Left ventricle myocardium inferior (tissue), 1 donor: ENCODE results near the gene DPP6. TPM values are rescaled to one million over a fixed set of nuclear protein-coding genes. Genes with fewer than 3 reads are reported as not detected.

Source experiments
- DNase-seq: peaks from one replicate; pipeline ENCODE4 v3.0.0-alpha.2; 2020
- H3K27ac ChIP-seq: fragments of 200-600 bp; replicated peaks from 2 replicates; pipeline ENCODE4 v1.8.0; 2021
- H3K27me3 ChIP-seq: fragments of 200-600 bp; 2 replicates; pipeline ENCODE4 v1.8.0; 2021; ENCODE audit warnings: low read depth
- H3K36me3 ChIP-seq: fragments of 200-600 bp; 2 replicates; pipeline ENCODE4 v1.8.0; 2021
- H3K4me1 ChIP-seq: fragments of 200-600 bp; 2 replicates; pipeline ENCODE4 v1.8.0; 2021
- H3K4me3 ChIP-seq: fragments of 200-600 bp; 2 replicates; pipeline ENCODE4 v1.8.0; 2021; ENCODE audit warnings: mild to moderate bottlenecking, moderate library complexity
- H3K9me3 ChIP-seq: fragments of 200-600 bp; replicated peaks from 2 replicates; pipeline ENCODE4 v1.8.0; 2021
- intact Hi-C: fragments of 100-400 bp; cut with micrococcal nuclease; formaldehyde crosslinking; loops from one replicate; pipeline ENCODE4 v1.11.0; 2022
- total RNA-seq: library from RNA; stranded (reverse); fragmentation: NEBNext Ultra II Directional; extraction: Animal tissue kit (Norgen Biotek cat#: 25700); gene quantifications from one replicate; pipeline ENCODE4 v1.2.1, GENCODE V29; 2021
- TF ChIP-seq, protein P1 (sequence below): fragments of 200-600 bp; IDR thresholded peaks from 2 replicates; pipeline ENCODE4 v1.8.0; 2021; ENCODE audit warnings: antibody characterized with exemption, mild to moderate bottlenecking, borderline replicate concordance
- donor health status: DM: no; HTN: yes; CAD: no; lungs with severe emphysema.

Gene DPP6
- total RNA-seq, 1 donor from 2014 or later, result 0.25 TPM

DNA sequence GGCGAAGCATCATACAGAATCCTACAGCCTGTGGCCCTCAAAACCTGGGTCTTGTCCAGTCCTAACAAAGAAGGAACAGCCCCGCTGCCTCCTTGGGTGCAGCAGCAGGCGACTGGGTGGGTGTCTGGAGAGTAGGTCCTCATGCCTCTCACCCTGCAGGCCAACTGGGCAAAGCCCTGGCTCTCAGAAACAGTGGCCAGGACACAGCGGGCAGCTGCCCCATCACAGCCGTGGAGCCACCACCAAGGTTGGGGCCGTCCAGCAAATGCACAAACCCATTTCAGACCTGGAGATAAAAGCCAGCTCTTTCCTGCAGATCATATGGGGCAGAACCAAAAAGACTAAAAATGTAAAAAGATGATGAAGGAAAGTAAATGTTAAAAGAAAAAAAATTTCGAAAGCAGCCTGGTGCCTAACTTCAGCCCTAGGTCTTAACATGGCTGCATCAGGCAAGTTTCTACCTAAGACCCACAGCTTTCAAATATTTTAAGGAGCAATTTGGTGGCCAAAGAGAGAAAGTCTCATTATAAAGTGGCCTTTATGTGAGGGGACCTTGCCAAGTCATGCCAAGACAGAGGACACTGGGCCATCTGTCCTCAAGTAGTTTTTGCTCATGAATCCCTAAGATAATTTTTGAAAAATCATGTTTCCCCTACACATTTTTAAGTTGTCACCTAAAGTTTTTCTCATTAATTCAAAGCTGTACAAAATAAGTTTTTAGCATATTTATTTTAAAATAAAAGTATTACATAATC, 808.6 kb downstream of the DPP6 start:
- no peak for DNase-seq
- Histone ChIP-seq H3K36me3 (no peaks in the 10 kb centered on the region), H3K27ac (no peak overlapping the region), H3K4me1 (no peaks in the 10 kb centered on the region), H3K27me3 (peaks cover 71% of the 10 kb centered on the region), H3K4me3 (no peak overlapping the region), H3K9me3 (no peaks in the 10 kb centered on the region)
- TF ChIP-seq, protein P1, sequence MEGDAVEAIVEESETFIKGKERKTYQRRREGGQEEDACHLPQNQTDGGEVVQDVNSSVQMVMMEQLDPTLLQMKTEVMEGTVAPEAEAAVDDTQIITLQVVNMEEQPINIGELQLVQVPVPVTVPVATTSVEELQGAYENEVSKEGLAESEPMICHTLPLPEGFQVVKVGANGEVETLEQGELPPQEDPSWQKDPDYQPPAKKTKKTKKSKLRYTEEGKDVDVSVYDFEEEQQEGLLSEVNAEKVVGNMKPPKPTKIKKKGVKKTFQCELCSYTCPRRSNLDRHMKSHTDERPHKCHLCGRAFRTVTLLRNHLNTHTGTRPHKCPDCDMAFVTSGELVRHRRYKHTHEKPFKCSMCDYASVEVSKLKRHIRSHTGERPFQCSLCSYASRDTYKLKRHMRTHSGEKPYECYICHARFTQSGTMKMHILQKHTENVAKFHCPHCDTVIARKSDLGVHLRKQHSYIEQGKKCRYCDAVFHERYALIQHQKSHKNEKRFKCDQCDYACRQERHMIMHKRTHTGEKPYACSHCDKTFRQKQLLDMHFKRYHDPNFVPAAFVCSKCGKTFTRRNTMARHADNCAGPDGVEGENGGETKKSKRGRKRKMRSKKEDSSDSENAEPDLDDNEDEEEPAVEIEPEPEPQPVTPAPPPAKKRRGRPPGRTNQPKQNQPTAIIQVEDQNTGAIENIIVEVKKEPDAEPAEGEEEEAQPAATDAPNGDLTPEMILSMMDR, result no peak
- intact Hi-C loops, result no loop called here

DNA sequence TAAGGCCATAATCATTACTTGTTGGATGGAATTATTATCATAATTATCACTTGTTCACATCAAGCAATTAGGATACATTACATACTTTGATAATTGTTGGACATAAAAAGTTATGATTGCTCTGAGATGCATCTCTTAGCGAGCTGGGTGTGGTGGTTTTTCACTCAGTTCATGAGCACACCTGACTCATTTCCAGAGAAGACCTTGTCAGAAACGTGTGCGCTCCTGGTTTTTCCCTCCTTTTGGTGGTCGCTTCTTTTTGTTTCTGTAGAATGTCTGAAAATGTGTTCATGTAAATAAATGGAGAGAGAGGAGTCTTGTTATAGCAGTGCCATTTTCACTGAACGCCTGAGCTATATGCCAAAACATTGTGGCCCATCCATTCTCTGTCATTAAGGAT, 809.4 kb downstream of the DPP6 start:
- Histone ChIP-seq H3K27ac (no peak overlapping the region), H3K4me3 (no peak overlapping the region), H3K4me1 (no peaks in the 10 kb centered on the region), H3K36me3 (no peaks in the 10 kb centered on the region), H3K9me3 (no peaks in the 10 kb centered on the region), H3K27me3 (peaks cover 79% of the 10 kb centered on the region)
- intact Hi-C loops, result no loop called here
- TF ChIP-seq, protein P1, result no peak
- no peak for DNase-seq

DNA sequence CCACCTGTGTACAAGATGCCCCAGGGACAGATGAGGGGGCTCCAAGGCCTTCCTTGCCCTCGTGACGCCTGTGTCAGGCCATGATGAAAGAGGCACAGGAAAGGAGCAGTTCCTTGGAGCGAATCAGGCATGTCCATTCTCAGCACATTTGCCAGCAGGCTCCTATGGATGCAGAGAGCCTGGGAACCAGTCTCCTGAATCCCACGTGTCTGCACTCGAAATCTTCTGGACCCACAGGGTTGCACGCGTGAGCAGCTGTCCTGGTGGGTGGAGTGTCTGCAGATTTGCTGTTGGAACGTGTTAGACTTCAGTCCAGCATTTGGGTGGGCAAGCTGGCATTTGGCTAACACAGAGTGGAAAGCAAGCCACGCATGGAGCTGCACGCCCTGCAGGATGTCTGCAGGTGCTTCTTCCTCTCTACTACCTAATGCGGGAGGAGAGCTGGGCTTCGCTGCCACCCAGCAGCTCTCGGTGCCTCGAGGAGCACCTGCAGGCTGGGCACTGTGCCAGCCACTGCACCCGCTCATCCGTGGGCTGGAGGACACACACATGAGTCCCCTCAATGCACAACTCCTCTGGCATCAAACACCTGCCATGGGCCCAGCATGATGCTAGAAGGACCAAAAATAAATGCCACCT, 810.1 kb downstream of the DPP6 start:
- H3K27me3 ChIP-seq, result peaks cover 83% of the 10 kb centered on the region
- H3K4me1 ChIP-seq, result no peaks in the 10 kb centered on the region
- H3K36me3 ChIP-seq, result no peaks in the 10 kb centered on the region
- no peak overlapping the region for H3K27ac ChIP-seq
- H3K9me3 ChIP-seq, result no peaks in the 10 kb centered on the region
- H3K4me3 ChIP-seq, result no peak overlapping the region
- TF ChIP-seq, protein P1, result no peak
- intact Hi-C loops, result no loop called here
- no peak for DNase-seq

DNA sequence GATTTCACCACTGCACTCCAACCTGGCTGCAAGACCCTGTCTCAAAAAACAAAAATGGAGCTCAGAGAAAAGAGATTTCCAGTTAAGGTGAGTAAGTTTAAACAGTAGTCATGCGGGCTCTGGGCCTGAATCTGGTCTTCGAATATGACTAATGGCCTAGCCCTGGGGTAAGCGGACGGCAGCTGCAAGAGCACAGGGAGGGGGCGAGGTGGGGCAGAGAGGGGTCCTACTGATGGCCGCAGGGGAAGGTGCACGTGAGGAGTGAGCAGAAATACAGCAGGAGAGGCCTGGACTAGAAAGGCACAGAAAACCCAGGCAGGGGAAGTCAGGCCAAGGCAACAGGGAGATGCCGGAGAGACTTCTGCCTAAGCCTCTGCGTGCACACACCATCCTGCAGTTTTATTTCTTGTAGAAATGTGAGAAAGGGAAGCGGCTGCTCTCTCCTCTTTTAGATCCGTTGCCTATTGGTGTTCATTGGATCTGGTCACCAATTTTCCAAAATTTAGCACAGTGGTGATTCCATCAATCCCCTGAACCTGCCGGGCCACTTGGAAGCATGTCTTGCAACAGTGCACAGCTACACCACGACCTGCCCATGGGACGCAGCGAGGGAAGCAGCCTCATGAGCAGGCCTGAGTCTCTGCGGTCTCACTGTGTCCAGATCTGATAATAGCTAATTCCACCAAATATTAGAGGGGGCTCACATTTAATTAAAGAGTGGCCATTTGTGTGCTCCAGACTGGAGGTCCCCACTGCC, 811.7 kb downstream of the DPP6 start:
- Histone ChIP-seq H3K27me3 (peaks cover 83% of the 10 kb centered on the region), H3K4me3 (no peak overlapping the region), H3K9me3 (no peaks in the 10 kb centered on the region), H3K4me1 (no peaks in the 10 kb centered on the region), H3K36me3 (no peaks in the 10 kb centered on the region), H3K27ac (no peak overlapping the region)
- intact Hi-C loops, result no loop called here
- TF ChIP-seq, protein P1, result no peak
- no peak for DNase-seq

DNA sequence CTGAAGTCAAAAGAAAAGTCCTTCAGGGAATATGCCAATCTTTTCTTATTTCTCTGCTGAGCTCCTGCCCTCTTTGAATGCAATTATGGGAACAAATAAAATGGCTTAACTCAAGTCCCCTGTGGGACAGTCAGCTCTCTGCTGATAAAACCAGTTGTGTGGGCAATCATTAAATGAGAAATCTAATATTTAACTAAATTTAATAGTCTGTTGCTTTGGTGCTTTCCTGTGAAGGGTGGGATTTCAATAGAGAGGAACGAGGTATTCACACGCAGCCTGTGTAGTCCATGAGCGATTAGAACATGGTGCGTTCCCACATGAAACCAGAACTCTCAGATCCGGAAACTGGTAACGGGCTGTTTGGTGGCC, 812.3 kb downstream of the DPP6 start:
- H3K4me3 ChIP-seq, result no peak overlapping the region
- H3K9me3 ChIP-seq, result no peaks in the 10 kb centered on the region
- H3K4me1 ChIP-seq, result no peaks in the 10 kb centered on the region
- intact Hi-C loops, result no loop called here
- TF ChIP-seq, protein P1, result no peak
- no peaks in the 10 kb centered on the region for H3K36me3 ChIP-seq
- no peak overlapping the region for H3K27ac ChIP-seq
- H3K27me3 ChIP-seq, result peaks cover 85% of the 10 kb centered on the region
- no peak for DNase-seq
